B cell (primary cell): Measurements from ENCODE around the gene MRPL20. TPM values are rescaled to one million over a fixed set of nuclear protein-coding genes. Genes with fewer than 3 reads are reported as not detected.

Experiments used
- ATAC-seq: fragments of 200-7000 bp; cut with Tn5 transposase; one replicate; pipeline ENCODE4 v1.10.0; 2021; ENCODE audit warnings: low read depth, mild to moderate bottlenecking, moderate number of reproducible peaks, moderate library complexity
- CTCF ChIA-PET: fragments of 350-600 bp; sonication (Branson Sonifier 250); formaldehyde crosslinking; loops from one replicate; lab custom pipeline; 2021; ENCODE audit warnings: antibody characterized with exemption, inconsistent platforms; lab: Charles Lee
- POLR2A ChIA-PET: fragments of 350-600 bp; sonication (Branson Sonifier 250); formaldehyde crosslinking; loops from one replicate; lab custom pipeline; 2021; ENCODE audit warnings: antibody characterized with exemption; lab: Charles Lee
- DNase-seq: peaks from one replicate; pipeline ENCODE4 v3.0.0; 2013
- H2AFZ ChIP-seq: 2 replicates; pipeline ENCODE4 v1.6.1; 2012; ENCODE audit warnings: mild to moderate bottlenecking, low read depth, low read length; ENCODE audit not compliant: insufficient read depth, poor library complexity, severe bottlenecking
- H3K27ac ChIP-seq, 2 donors: 1 replicate in 1 of 2; 2 replicates in 1 of 2; pipeline ENCODE4 v1.5.1; 2012 to 2013; ENCODE audit warnings: low read length in 2 of 2, mild to moderate bottlenecking in 2 of 2, moderate library complexity in 1 of 2
- H3K27me3 ChIP-seq, 4 experiments: fragments of 200-600 bp in 1 of 4; sonication (generic) in 1 of 4; replicated peaks in 1 of 4; 1 replicate in 2 of 4; 2 replicates in 2 of 4; pipeline versions ENCODE4 v1.6.1 to v1.7.0; 2013 to 2016; ENCODE audit warnings: low read length in 3 of 4, mild to moderate bottlenecking in 2 of 4, mixed read lengths in 1 of 4, moderate library complexity in 1 of 4; ENCODE audit not compliant: insufficient read depth in 4 of 4, control insufficient read depth in 3 of 4; ENCODE audit errors: control extremely low read depth in 1 of 4
- H3K36me3 ChIP-seq, 2 experiments: replicated peaks in 1 of 2; 1 replicate in 1 of 2; 2 replicates in 1 of 2; pipeline versions ENCODE4 v1.6.1 to v1.7.1; 2013; ENCODE audit warnings: low read length in 1 of 2; ENCODE audit not compliant: insufficient read depth in 2 of 2, control insufficient read depth in 1 of 2; ENCODE audit errors: control extremely low read depth in 1 of 2, extremely low read depth in 1 of 2
- H3K4me1 ChIP-seq, 2 donors: fragments of 200-600 bp in 1 of 2; sonication (generic) in 1 of 2; 1 replicate in 1 of 2; 2 replicates in 1 of 2; pipeline versions ENCODE4 v1.5.1 to v1.6.1; 2013 to 2017; ENCODE audit warnings: low read length in 2 of 2; ENCODE audit not compliant: control insufficient read depth in 2 of 2, insufficient read depth in 2 of 2
- H3K4me2 ChIP-seq: replicated peaks from 2 replicates; pipeline ENCODE3; 2012; ENCODE audit warnings: mild to moderate bottlenecking, low read depth, low read length; ENCODE audit not compliant: poor library complexity, severe bottlenecking
- H3K4me3 ChIP-seq, 5 experiments: fragments of 200-600 bp in 1 of 5; sonication (generic) in 1 of 5; 1 replicate in 3 of 5; 2 replicates in 2 of 5; pipeline versions ENCODE4 v1.5.1 to v1.7.0; 2011 to 2016; ENCODE audit warnings: low read length in 4 of 5, mild to moderate bottlenecking in 4 of 5, low read depth in 2 of 5, control low read depth in 1 of 5, moderate library complexity in 1 of 5; ENCODE audit not compliant: insufficient read depth in 1 of 5; ENCODE audit errors: control extremely low read depth in 1 of 5, extremely low read depth in 1 of 5
- H3K79me2 ChIP-seq: fragments of 200-600 bp; sonication (generic); one replicate; pipeline ENCODE4 v1.6.0; 2016; ENCODE audit warnings: low read length; ENCODE audit not compliant: control insufficient read depth, insufficient read depth
- H3K9ac ChIP-seq: fragments of 200-600 bp; sonication (generic); 2 replicates; pipeline ENCODE4 v1.6.1; 2017; ENCODE audit warnings: mild to moderate bottlenecking, low read length, moderate library complexity
- H3K9me3 ChIP-seq, 3 donors: one replicate each; pipeline versions ENCODE4 v1.6.1 to v1.7.1; 2013; ENCODE audit warnings: low read length in 2 of 3; ENCODE audit not compliant: control insufficient read depth in 2 of 3, insufficient read depth in 1 of 3; ENCODE audit errors: control extremely low read depth in 1 of 3
- H4K20me1 ChIP-seq: 2 replicates; pipeline ENCODE4 v1.6.0; 2012; ENCODE audit warnings: mild to moderate bottlenecking, low read length; ENCODE audit not compliant: insufficient read depth, control insufficient read depth, poor library complexity, severe bottlenecking
- H3K27ac Mint-ChIP-seq: one replicate; pipeline ENCODE4 v1.8.0; 2021; ENCODE audit warnings: mixed read lengths
- H3K27me3 Mint-ChIP-seq: one replicate; pipeline ENCODE4 v1.8.0; 2021; ENCODE audit warnings: mixed read lengths
- H3K4me1 Mint-ChIP-seq: one replicate; pipeline ENCODE4 v1.8.0; 2021; ENCODE audit warnings: mixed read lengths
- H3K4me3 Mint-ChIP-seq: one replicate; pipeline ENCODE4 v1.8.0; 2021; ENCODE audit warnings: mixed read lengths
- H3K9me3 Mint-ChIP-seq: one replicate; pipeline ENCODE4 v1.8.0; 2022; ENCODE audit warnings: mixed read lengths; ENCODE audit not compliant: insufficient read depth
- CTCF ChIP-seq: fragments of 200-600 bp; IDR thresholded peaks from one replicate; pipeline ENCODE4 v1.8.0; 2022; ENCODE audit warnings: antibody characterized with exemption, mild to moderate bottlenecking
- EZH2 ChIP-seq: IDR thresholded peaks from 2 replicates; pipeline ENCODE4 v1.6.1; 2012; ENCODE audit warnings: borderline replicate concordance, low read depth, mild to moderate bottlenecking, moderate library complexity, low read length; ENCODE audit not compliant: insufficient read depth, poor library complexity, severe bottlenecking
- WGBS: methylation state at CpG from one replicate; pipeline ENCODE4 v1.1.5; 2013; ENCODE audit warnings: missing lambda C conversion rate; ENCODE audit not compliant: insufficient coverage; 5-methylcytosine and 5-hydroxymethylcytosine counted together
- intact Hi-C: fragments of 100-400 bp; cut with micrococcal nuclease; formaldehyde crosslinking; loops from one replicate; pipeline ENCODE4 v1.10.0; 2022
- polyA plus RNA-seq: library from polyadenylated mRNA; depleted of rRNA; stranded (reverse); fragments of >200 nt; gene quantifications from 2 replicates; pipeline ENCODE4 v1.2.3, GENCODE V29; 2012
- total RNA-seq, 2 donors: library from RNA; stranded (reverse); fragments of 120-200 nt in 1 of 2; gene quantifications; 1 replicate in 1 of 2; 2 replicates in 1 of 2; pipeline versions ENCODE4 v1.2.3 to v1.2.4, GENCODE V29; 2013 to 2022

The MRPL20 gene
- total and polyA plus RNA-seq, 2 donors (not counting 1 experiment from before 2014, with no cell fraction given), result 55.9 to 119 TPM

- Histone ChIP-seq H3K4me3 (no peak overlapping the region), H3K9ac (no peak overlapping the region), H2AFZ (no peak overlapping the region), H3K4me1 (peaks cover 0 to 3% of the 10 kb centered on the region in 2 donors), H3K27ac (no peak overlapping the region), H3K36me3 (no peaks in the 10 kb centered on the region), H3K9me3 (peaks cover 0 to 8% (median 0%) of the 10 kb centered on the region in 3 donors), H4K20me1 (no peaks in the 10 kb centered on the region), H3K4me2 (no peak overlapping the region), H3K27me3 (peaks cover 0 to 42% (median 8%) of the 10 kb centered on the region in 4 experiments), H3K79me2 (no peaks in the 10 kb centered on the region)
- ChIA-PET CTCF (interaction anchor here (0.6 kb wide), 1 partner anchor 317 kb away, joined by 3 read pairs; no protein-coding TSS in a partner anchor), POLR2A (interaction anchor here (0.7 to 1.4 kb wide), 2 partner anchors 13 to 73 kb away, joined by 3 read pairs; no protein-coding TSS in a partner anchor)
- peaks cover 3% of the 10 kb centered on the region for H3K4me1 Mint-ChIP-seq
- no peak overlapping the region for H3K4me3 Mint-ChIP-seq
- 84% methylated on average over 5 of the region's 12 CpGs for WGBS
- no peak for ATAC-seq
- H3K27me3 Mint-ChIP-seq, result peaks cover 38% of the 10 kb centered on the region
- DNase-seq, result no peak
- no peak overlapping the region for H3K27ac Mint-ChIP-seq
- intact Hi-C loops, result no loop called here
- no peaks in the 10 kb centered on the region for H3K9me3 Mint-ChIP-seq
- no peak for TF ChIP-seq CTCF
- no peak for TF ChIP-seq EZH2
These were observed 18.3 kb upstream of the MRPL20 start for GRCh38 chr1:1425426-1425752.

- Histone ChIP-seq H3K27me3 (peaks cover 0 to 39% (median 8%) of the 10 kb centered on the region in 4 experiments), H3K4me3 (no peak overlapping the region), H2AFZ (no peak overlapping the region), H3K4me1 (peaks cover 0 to 3% of the 10 kb centered on the region in 2 donors), H3K79me2 (no peaks in the 10 kb centered on the region), H3K9me3 (peaks cover 0 to 8% (median 0%) of the 10 kb centered on the region in 3 donors), H3K36me3 (no peaks in the 10 kb centered on the region), H3K9ac (no peak overlapping the region), H3K4me2 (no peak overlapping the region), H3K27ac (no peak overlapping the region), H4K20me1 (no peaks in the 10 kb centered on the region)
- Mint-ChIP-seq H3K27ac (no peak overlapping the region), H3K9me3 (no peaks in the 10 kb centered on the region), H3K4me1 (peaks cover 3% of the 10 kb centered on the region), H3K4me3 (no peak overlapping the region), H3K27me3 (peaks cover 34% of the 10 kb centered on the region)
- intact Hi-C loops, result no loop called here
- ATAC-seq (no peak), DNase-seq (no peak)
- POLR2A ChIA-PET, result interaction anchor here (1.4 kb wide), 1 partner anchor 14 kb away, joined by 3 read pairs; no protein-coding TSS in a partner anchor
- WGBS, result 97% methylated on average over 14 of the region's 15 CpGs
- CTCF ChIA-PET, result interaction anchor here (0.6 kb wide), 1 partner anchor 317 kb away, joined by 3 read pairs; no protein-coding TSS in a partner anchor
- no peak for TF ChIP-seq CTCF
- TF ChIP-seq EZH2, result no peak
These were observed 17.6 kb upstream of the MRPL20 start for GRCh38 chr1:1424707-1425106.
